Activated CD4-positive, CD25-positive, alpha-beta regulatory T cell (primary cell): Measurements from ENCODE around the gene EXOC6B.
"Not testable (repeated sequence)": the region's sequence is repeated elsewhere in the genome, so short reads cannot be mapped to it uniquely, and the experiment has no call there.

Experiments
- DNase-seq, 4 experiments: peaks; one replicate each; lab custom pipeline; 2025; lab: John Stamatoyannopoulos, UW

Gene EXOC6B

DNA sequence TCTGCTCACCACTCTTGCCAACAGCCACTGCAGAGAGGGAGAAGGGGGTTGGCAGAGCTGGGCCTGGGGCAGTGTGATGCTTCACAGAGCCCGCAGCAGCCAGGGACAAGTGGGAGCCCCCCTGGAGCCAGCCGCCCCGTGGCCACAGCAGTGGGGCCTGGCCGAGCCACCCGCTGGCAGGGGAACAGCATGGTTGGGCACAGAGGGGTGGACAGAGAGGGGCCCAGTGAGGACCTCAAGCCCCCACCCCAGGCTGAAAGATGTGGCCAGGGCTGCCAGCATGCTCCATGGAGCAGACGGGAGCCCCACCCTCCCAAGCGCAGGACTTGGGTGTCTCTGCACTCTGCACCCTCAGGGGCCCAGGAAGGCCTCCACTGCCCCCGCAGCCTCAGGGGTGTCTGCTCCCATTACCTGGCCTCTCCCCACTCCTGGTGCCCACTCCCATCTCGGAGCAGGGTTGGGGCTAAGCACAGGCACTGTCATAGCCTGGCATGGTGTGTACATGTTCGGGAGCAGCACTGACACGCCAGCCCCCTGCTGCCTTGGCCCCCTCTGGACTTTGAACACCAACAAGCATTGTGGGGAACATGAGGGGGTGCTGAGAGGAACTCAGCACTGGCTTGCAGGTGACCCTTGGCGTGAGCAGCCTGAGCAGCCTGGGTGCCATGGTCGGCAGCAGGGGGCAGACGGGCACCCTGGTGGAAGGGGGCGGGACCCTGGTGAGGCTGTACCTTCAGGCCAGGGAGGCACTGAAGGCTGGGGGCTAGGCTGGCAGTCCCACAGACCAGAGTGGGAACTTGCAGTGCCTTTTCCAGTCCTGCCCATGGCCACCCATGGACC lies 398.6 kb downstream of the EXOC6B start:
- no peak for DNase-seq

GRCh38 chr2:72425996-72426395 lies 399.8 kb downstream of the EXOC6B start:
- DNase-seq: no peak

GRCh38 chr2:72423756-72424155 lies 402.1 kb downstream of the EXOC6B start:
- no peak for DNase-seq

DNA sequence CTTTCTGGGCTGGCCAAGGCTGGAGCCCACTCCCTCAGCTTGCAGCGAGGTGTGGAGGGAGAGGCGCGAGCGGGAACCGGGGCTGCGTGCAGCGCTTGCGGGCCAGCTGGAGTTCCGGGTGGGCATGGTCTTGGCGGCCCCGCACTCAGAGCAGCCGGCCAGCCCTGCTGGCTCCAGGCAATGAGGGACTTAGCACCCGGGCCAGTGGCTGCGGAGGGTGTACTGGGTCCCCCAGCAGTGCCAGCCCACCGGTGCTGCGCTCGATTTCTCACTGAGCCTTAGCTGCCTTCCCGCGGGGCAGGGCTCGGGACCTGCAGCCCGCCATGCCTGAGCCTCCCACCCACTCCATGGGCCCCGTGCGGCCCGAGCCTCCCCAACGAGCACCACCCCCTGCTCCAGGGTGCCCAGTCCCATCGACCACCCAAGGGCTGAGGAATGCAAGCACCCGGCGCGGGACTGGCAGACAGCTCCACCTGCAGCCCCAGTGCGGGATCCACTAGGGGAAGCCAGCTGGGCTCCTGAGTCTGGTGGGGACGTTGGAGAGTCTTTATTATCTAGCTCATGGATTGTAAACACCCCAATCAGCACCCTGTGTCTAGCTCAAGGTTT lies 404.0 kb downstream of the EXOC6B start:
- not testable (repeated sequence) for DNase-seq

GRCh38 chr2:72415781-72416475 lies 409.9 kb downstream of the EXOC6B start:
- DNase-seq: no peak

DNA sequence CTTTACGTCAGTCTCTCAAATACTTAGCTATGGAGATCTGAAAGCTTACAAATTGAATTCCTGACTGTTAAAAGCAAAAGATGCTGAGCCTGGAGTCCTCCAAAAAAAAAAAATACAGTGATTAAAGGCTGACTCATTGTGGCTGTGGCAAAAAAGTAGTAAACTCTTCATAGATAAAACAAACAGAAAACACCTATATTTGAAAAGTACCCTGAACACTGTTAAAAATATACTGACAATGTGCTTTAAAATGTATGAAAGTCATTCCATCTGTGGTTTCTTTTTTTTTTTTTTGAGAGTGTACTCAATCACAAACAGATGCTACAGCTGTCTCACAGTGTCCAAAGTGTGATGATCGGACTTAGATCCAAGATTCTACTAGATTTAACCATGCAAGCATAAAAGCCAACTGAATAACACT lies 410.6 kb downstream of the EXOC6B start:
- no peak for DNase-seq

DNA sequence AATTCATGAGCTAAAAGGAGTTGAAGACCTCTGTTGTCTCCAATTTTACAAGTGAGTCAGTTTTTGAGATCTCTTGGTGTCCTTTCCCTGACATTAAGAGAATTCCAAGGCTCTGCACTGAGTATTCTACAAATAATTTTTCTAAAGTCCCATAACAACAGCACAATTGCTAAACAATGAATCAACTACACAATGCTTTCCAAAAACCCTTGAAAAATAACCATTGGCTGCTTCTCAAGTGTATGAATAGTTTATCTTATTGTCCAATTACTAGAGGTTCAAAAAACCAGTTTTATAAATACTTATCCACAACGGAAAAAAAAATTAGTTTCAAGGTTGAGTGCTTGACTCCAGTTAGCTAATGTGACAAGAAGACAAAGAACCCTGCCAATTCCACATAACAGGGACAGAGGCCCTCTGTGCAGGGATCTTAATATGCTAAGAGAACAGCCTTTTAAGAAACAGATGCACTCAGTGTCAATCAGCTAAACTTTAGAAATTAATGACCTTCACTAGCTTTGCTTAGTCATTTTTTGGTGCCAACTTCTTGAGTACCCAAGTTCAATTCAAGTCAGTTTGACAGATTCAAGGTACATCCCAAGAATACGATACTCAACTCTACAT lies 411.6 kb downstream of the EXOC6B start:
- DNase-seq: no peak

- no peak for DNase-seq
Measured at GRCh38 chr2:72413716-72414115, 412.1 kb downstream of the EXOC6B start.

DNA sequence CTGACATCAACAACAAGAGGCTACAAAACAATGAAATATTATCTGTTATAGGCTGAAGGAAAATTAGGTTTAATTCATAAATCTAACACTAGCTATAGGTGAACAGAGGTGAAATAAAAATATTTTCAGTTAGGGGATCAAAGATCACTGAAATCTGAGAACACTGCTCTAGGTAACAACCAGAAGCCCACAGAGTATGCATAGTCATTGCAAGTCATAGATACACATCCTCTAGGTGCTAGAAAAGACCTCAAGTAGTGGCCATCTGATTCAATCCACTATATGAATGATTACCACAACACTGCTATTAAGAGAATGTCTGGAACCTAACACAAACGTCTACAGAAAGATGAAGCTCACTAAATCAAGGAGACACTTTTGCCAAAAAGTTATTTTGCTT lies 413.6 kb downstream of the EXOC6B start:
- DNase-seq: no peak

- DNase-seq: no peak
Measured at GRCh38 chr2:72399879-72400278, 426.0 kb downstream of the EXOC6B start.

DNA sequence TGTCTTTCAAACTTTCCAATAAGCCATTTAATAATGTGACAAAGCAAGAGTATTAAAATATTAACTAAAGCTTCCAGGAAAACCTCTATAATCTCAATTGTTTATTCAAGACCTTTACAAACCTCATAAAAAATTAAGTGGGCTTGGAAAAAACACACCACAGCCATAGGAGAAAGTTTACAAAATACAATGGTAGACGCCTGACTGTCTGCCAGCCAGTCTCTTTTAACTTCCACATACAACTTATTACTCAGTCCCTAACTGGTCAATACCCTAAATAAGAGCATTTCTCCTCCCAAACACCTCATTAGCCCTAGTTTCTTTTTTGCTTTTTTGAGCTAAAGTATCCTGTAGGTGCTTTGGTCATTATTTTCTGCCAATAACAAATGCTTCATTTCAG lies 430.7 kb downstream of the EXOC6B start:
- no peak for DNase-seq

GRCh38 chr2:72394541-72395070 lies 431.2 kb downstream of the EXOC6B start:
- no peak for DNase-seq

- DNase-seq: no peak
Measured at GRCh38 chr2:72389447-72389846, 436.4 kb downstream of the EXOC6B start.

DNA sequence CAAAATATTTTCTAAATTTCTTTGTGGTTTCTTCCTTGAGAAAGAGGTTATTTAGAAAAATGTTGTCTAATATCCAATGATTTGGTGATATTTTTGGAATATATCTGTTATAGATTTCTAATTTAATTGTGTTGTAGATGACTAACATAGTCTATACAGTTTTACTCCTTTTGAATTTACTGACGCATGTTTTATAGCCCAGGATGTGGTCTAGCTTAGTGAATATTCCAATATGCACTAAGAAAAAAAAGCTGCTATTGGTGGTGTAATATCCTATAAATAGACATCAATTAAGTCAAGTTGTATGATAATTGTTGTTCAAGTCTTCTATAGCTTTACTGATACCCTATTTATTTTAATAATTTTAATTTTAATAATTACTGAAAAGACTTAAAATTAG lies 437.6 kb downstream of the EXOC6B start:
- DNase-seq: no peak

GRCh38 chr2:72386288-72386687 lies 439.5 kb downstream of the EXOC6B start:
- no peak for DNase-seq

GRCh38 chr2:72378753-72379348 lies 447.0 kb downstream of the EXOC6B start:
- no peak for DNase-seq

- DNase-seq: no peak
Measured at GRCh38 chr2:72367530-72368225, 458.2 kb downstream of the EXOC6B start.

DNA sequence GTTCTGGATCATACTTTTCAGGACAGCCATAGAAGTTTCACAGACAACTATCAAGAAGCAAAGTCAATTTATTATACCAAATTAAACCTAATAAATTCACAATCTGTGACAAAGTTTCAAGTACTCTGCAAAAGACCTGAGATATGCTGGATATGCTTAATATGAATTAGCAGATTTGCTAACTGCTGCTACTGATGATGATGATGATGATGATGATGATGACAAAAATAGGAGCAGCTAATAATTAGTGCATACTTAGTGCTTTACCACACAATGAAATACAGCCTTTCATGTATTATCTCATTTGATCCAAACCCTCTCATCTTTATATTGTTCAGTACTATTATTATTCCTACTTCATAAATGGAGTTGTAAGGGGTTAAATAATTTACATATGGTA lies 462.4 kb downstream of the EXOC6B start:
- no peak for DNase-seq

DNA sequence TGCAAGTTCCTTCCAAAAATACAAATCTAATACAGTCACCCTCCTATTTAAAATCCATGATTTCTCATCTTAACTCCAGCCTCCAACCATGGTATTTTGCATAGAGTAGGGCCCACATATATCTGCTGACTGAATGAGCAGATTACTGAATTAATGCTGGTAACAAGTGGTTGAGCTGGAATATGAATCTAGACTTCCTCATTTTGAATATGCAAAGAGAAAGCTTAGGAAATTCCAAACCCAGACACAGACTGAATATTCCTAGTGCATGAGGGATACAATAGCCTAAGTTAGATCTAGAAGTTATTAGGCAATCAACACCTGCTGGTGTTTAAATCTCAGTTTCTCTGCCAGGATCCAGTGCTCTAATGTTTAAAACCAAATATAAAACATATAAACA lies 463.1 kb downstream of the EXOC6B start:
- no peak for DNase-seq

DNA sequence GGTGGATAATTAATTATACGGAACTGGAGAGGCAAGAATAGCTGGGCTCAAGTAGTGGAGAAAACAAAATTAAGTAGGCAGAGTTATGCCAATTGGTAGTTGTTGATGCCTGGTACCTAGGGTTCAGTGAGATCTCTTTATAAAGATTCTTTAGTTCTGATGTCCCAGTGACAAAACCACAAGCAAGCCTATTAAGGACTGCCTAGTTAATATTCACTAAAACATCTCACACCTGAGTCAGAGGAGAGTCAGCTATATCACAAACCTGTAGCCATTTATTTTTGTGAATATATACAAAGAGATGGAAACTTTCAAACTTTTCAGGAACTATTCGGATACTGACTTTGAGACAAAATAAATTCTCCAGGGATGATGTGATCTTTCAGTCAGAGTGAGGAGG lies 464.3 kb downstream of the EXOC6B start:
- no peak for DNase-seq

GRCh38 chr2:72361042-72361441 lies 464.8 kb downstream of the EXOC6B start:
- no peak for DNase-seq
